Esophagus squamous epithelium (tissue), 5 donors: Measurements from ENCODE around the gene HOXA4. TPM values are rescaled to one million over a fixed set of nuclear protein-coding genes. Genes with fewer than 3 reads are reported as not detected.
A peak's percentile ranks its signal among the peaks of the same experiment; 100 is the strongest.

Source experiments
- DNase-seq: peaks from one replicate; lab custom pipeline; 2025; lab: John Stamatoyannopoulos, UW
- H3K27ac ChIP-seq, 4 donors: fragments of 200-600 bp; sonication (generic); one replicate each; pipeline ENCODE4 v1.5.1; 2016 to 2019; ENCODE audit warnings: mild to moderate bottlenecking in 1 of 4
- H3K27me3 ChIP-seq, 4 donors: fragments of 200-600 bp; sonication (generic); 1 replicate in 3 of 4; 2 replicates in 1 of 4; pipeline versions ENCODE4 v1.5.1 to v1.6.0; 2017 to 2021; ENCODE audit warnings: antibody characterized with exemption in 1 of 4
- H3K36me3 ChIP-seq, 3 donors: fragments of 200-600 bp; sonication (generic); one replicate each; pipeline ENCODE4 v1.5.1; 2016 to 2019
- H3K4me1 ChIP-seq, 3 donors: fragments of 200-600 bp; sonication (generic); one replicate each; pipeline ENCODE4 v1.5.1; 2017 to 2019
- H3K4me3 ChIP-seq, 4 donors: fragments of 200-600 bp; sonication (generic); 1 replicate in 3 of 4; 2 replicates in 1 of 4; pipeline ENCODE4 v1.5.1; 2016 to 2019; ENCODE audit warnings: mild to moderate bottlenecking in 2 of 4, moderate library complexity in 1 of 4
- H3K9me3 ChIP-seq, 3 donors: fragments of 200-600 bp; sonication (generic); one replicate each; pipeline ENCODE4 v1.5.1; 2016 to 2019
- POLR2A ChIP-seq, 4 donors: fragments of 450-650 bp; IDR thresholded peaks; one replicate each; pipeline ENCODE4 v1.6.1; 2017; ENCODE audit warnings: antibody characterized with exemption in 4 of 4, mild to moderate bottlenecking in 4 of 4, moderate library complexity in 3 of 4
- WGBS, 2 donors: methylation state at CpG; one replicate each; pipeline ENCODE4 v1.1.5; 2018; 5-methylcytosine and 5-hydroxymethylcytosine counted together
- intact Hi-C: fragments of 100-400 bp; cut with DNase I; formaldehyde crosslinking; loops from one replicate; pipeline ENCODE4 v1.15.0; 2022
- total RNA-seq, 4 donors: library from RNA; depleted of rRNA; stranded (reverse); fragments of >200 nt; gene quantifications; one replicate each; pipeline ENCODE4 v1.1.0, GENCODE V29; 2016
- TF ChIP-seq, protein P1 (sequence below), 6 experiments: fragments of 450-650 bp in 4 of 6; fragments of 200-600 bp in 2 of 6; sonication (generic) in 2 of 6; IDR thresholded peaks; one replicate each; pipeline ENCODE4 v1.5.1; 2016 to 2019; ENCODE audit warnings: antibody characterized with exemption in 6 of 6, mild to moderate bottlenecking in 4 of 6, moderate library complexity in 4 of 6
- donor health status: DM: yes; HTN: yes; CAD: no.

HOXA4 gene
- total RNA-seq, 4 donors from 2014 or later: 2.9 to 6.7 (median 4.1) TPM

DNA sequence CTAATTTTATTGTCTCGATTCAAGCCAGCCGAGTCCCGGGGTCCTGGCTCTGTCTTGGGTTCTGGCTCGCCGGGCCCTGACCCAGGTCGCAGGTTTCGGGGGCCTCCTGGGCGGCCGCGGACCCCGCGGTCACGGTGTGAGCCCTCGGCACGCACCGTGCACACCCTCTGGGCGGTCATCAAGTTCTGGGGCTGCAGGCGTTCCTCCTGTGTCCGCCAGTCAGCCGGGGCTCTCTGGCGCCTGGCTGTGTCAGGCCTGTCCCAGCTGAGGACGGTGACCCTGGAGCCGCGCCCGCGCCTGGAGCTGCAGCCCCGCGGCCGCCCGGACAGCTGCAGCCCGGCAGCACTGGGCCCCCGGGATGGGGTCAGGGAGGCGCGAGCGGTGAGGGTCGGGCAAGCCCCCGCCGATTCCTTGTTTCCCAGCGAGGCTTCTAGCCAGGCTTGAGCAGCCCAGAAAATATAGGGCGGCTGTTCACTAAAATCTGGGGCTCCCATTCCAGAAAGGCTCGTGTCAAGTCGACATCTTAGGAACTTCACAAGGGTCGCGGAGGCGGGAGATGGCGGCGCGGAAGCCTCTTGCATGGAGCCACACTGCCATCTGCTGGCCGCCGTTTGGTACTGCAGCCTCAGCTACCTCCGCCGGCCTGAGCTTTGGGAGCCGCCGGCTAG, 30.1 kb upstream of the HOXA4 start:
- DNase-seq: peak; percentile 62
- intact Hi-C loops: loop anchor here (10.0 kb wide), 1 partner anchor 1306 kb away; no protein-coding TSS in a partner anchor
- Histone ChIP-seq H3K27me3 (peaks cover 23 to 99% (median 65%) of the 10 kb centered on the region in 4 donors), H3K4me3 (peak overlapping the region; percentile 43 to 71 (median 56)), H3K27ac (peak overlapping the region in 2 of 4 donors; percentile 44 to 47), H3K9me3 (no peaks in the 10 kb centered on the region), H3K36me3 (no peaks in the 10 kb centered on the region), H3K4me1 (peaks cover 30 to 71% (median 42%) of the 10 kb centered on the region in 3 donors)
- no peak for TF ChIP-seq POLR2A (IDR thresholded peaks at IDR 0.05)
- TF ChIP-seq, protein P1, sequence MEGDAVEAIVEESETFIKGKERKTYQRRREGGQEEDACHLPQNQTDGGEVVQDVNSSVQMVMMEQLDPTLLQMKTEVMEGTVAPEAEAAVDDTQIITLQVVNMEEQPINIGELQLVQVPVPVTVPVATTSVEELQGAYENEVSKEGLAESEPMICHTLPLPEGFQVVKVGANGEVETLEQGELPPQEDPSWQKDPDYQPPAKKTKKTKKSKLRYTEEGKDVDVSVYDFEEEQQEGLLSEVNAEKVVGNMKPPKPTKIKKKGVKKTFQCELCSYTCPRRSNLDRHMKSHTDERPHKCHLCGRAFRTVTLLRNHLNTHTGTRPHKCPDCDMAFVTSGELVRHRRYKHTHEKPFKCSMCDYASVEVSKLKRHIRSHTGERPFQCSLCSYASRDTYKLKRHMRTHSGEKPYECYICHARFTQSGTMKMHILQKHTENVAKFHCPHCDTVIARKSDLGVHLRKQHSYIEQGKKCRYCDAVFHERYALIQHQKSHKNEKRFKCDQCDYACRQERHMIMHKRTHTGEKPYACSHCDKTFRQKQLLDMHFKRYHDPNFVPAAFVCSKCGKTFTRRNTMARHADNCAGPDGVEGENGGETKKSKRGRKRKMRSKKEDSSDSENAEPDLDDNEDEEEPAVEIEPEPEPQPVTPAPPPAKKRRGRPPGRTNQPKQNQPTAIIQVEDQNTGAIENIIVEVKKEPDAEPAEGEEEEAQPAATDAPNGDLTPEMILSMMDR (IDR thresholded peaks at IDR 0.05): peak; percentile 99 to 100 (median 99)
- WGBS, 2 donors: 10 to 13% methylated on average over 2 to 14 of the region's 54 CpGs

DNA sequence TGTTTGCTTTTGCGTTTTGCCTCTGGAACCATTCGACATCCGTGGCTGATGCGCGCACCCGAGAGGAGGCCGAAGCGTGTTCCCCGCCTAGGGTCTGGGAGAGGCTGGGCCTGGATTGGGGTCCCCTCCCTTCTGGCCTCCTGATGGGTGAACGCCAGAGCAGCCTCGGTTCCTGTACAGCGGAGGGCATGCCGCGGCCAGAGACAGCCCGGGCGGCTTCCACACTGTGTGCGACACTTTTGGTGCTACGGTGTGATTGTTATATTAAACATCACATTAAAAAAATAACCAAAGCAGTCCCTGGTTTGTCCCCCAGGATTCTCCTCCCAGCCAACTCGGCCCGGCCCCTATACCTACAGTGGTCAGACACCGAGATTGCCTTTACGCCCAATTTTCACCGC, 29.6 kb upstream of the HOXA4 start:
- intact Hi-C loops: loop anchor here (10.0 kb wide), 1 partner anchor 1305 kb away; no protein-coding TSS in a partner anchor
- 45 to 53% methylated on average over 17 to 20 of the region's 23 CpGs for WGBS, 2 donors
- Histone ChIP-seq H3K36me3 (no peaks in the 10 kb centered on the region), H3K27me3 (peaks cover 17 to 99% (median 65%) of the 10 kb centered on the region in 4 donors), H3K27ac (peak overlapping the region in 1 of 4 donors; percentile 44), H3K4me1 (peaks cover 35 to 71% (median 38%) of the 10 kb centered on the region in 3 donors), H3K4me3 (peak overlapping the region; percentile 43 to 71 (median 56)), H3K9me3 (no peaks in the 10 kb centered on the region)
- no peak for TF ChIP-seq POLR2A (IDR thresholded peaks at IDR 0.05)
- TF ChIP-seq, protein P1 (IDR thresholded peaks at IDR 0.05): no peak
- no peak for DNase-seq

DNA sequence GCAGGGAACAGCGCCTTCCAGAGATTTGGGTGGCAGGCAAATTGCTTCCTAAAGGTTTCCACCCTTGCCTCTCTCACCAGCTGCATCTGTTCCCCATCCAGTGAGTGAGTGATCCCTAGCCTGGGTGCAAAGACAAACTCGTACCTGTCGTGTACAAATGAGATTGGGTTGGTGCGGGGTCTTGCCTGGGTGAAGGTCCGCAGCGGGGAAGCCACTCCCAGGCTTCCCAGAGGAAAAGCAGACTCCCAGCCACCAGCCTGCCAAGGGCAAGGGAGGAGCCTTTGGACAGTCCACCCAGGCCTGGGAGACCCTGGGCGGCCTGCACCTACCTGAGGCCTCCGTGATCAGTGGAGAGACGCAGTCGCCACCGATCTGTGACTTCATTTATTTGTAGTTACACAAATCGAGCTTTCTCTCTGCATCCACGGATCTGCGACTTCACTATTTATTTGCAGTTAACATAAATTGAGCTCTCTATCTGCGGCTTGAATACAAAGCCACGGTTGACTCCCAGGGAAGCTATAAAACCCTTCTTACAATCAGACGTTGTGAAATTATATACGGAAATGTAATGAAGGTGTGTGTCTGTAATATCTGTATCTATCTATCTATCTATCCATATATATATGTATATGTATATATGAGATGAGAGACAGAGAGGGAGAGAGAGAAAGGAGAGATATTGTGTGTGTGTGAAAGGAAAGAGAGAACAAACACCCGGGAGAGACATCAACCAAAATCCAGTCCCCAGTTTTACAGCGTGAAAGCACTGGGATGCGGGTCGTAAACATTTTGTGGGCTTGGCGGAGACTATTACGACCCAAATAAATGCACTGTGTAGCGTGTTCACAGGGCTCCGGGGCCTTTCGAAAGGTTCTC, 28.9 kb upstream of the HOXA4 start:
- no peak overlapping the region for H3K27ac ChIP-seq
- peaks cover 32 to 71% (median 37%) of the 10 kb centered on the region in 3 donors for H3K4me1 ChIP-seq
- H3K4me3 ChIP-seq: peak overlapping the region in 1 of 4 donors; percentile 61
- intact Hi-C loops: loop anchor here (10.0 kb wide), 1 partner anchor 1305 kb away; no protein-coding TSS in a partner anchor
- H3K36me3 ChIP-seq: no peaks in the 10 kb centered on the region
- H3K9me3 ChIP-seq: no peaks in the 10 kb centered on the region
- TF ChIP-seq, protein P1 (IDR thresholded peaks at IDR 0.05): no peak
- no peak for TF ChIP-seq POLR2A (IDR thresholded peaks at IDR 0.05)
- 61 to 72% methylated on average over 24 to 27 of the region's 27 CpGs for WGBS, 2 donors
- H3K27me3 ChIP-seq: peaks cover 11 to 99% (median 62%) of the 10 kb centered on the region in 4 donors
- DNase-seq: no peak

DNA sequence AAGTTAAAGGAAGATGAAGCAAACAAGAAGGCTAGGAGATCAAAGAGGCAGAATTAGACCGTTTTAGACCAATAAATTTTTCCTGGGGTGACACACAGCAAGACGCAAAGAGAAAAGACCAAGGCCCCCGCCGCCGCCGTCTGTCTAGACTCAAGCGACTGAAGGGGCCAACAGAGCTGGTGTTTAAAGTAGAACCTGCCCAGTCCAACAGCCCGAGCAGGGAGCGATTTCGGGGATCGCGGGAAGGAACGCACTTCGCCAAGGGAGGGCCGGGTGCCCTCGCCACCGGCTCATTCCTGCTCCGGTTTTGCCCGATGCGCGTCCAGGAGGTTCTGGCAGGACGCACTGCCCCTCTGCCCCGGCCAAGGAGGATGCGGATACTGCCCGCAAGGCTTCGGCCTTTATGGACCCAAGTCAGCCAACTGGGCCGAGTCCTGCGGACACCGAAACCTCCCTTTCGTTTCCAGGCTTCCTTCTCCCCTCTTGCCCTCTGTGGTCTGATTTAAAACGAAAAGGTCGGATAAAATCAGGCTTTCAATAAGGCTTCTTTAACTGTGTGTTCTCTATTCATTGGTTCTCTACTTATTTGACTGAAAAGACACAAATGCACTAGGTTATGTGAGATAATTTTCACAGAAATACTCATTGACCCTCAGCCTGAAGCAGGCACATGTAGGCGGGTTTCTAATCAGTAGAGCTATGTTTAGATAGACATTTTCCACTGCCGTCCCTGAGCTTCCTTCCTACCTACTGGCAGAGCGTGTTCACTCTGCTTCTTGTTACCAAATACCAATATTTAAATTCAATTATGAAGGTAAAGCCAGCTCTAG, 28.1 kb upstream of the HOXA4 start:
- TF ChIP-seq, protein P1 (IDR thresholded peaks at IDR 0.05): no peak
- TF ChIP-seq POLR2A (IDR thresholded peaks at IDR 0.05): no peak
- Histone ChIP-seq H3K4me1 (peaks cover 28 to 69% (median 33%) of the 10 kb centered on the region in 3 donors), H3K27ac (no peak overlapping the region), H3K4me3 (no peak overlapping the region), H3K27me3 (peaks cover 9 to 99% (median 61%) of the 10 kb centered on the region in 4 donors), H3K9me3 (no peaks in the 10 kb centered on the region), H3K36me3 (no peaks in the 10 kb centered on the region)
- 37 to 56% methylated on average over 24 to 27 of the region's 35 CpGs for WGBS, 2 donors
- intact Hi-C loops: no loop called here
- no peak for DNase-seq
